ENCODE data around the gene IRAK1BP1. TPM values are rescaled to one million over a fixed set of nuclear protein-coding genes. Genes with fewer than 3 reads are reported as not detected.

Gene IRAK1BP1
- total and polyA plus RNA-seq, 2 donors from 2014 or later = 6.1 to 6.6 TPM

- H3K9me3 ChIP-seq (ENCODE audit: control insufficient read depth in 2 of 3, insufficient read depth in 1 of 3, low read length in 3 of 3) = peaks cover 0 to 11% (median 2%) of the 10 kb centered on the region in 3 donors
- no peaks in the 10 kb centered on the region for H3K27me3 ChIP-seq (ENCODE audit: control insufficient read depth, insufficient read depth, low read length)
- no peak for TF ChIP-seq CTCF (IDR thresholded peaks at IDR 0.05; ENCODE audit: borderline replicate concordance, extremely low read depth, insufficient read depth)
- peaks cover 12 to 42% (median 14%) of the 10 kb centered on the region in 3 donors for H3K36me3 ChIP-seq (ENCODE audit: control insufficient read depth in 2 of 3, insufficient read depth in 3 of 3, low read length in 3 of 3)
- DNase-seq (no peak), FAIRE-seq (no peak)
- no peaks in the 10 kb centered on the region for H3K4me1 ChIP-seq (ENCODE audit: control insufficient read depth in 2 of 3, insufficient read depth in 2 of 3, low read depth in 1 of 3, low read length in 3 of 3)
- no peak overlapping the region for H3K4me3 ChIP-seq (ENCODE audit: low read length in 3 of 3)
- no peak overlapping the region for H3K27ac ChIP-seq (ENCODE audit: low read depth in 2 of 2, low read length in 2 of 2)
- no peak overlapping the region for H3K9ac ChIP-seq (ENCODE audit: low read length in 3 of 3)
- intact Hi-C loops (cut with DNase I) = no loop called here
These were observed 80.6 kb downstream of the IRAK1BP1 start for GRCh38 chr6:78947962-78948361.

- no peak for FAIRE-seq
- H3K36me3 ChIP-seq (ENCODE audit: control insufficient read depth in 2 of 3, insufficient read depth in 3 of 3, low read length in 3 of 3) = peaks cover 12 to 47% (median 14%) of the 10 kb centered on the region in 3 donors
- no peaks in the 10 kb centered on the region for H3K27me3 ChIP-seq (ENCODE audit: control insufficient read depth, insufficient read depth, low read length)
- no peak for TF ChIP-seq CTCF (IDR thresholded peaks at IDR 0.05; ENCODE audit: borderline replicate concordance, extremely low read depth, insufficient read depth)
- no peak overlapping the region for H3K27ac ChIP-seq (ENCODE audit: low read depth in 2 of 2, low read length in 2 of 2)
- H3K9me3 ChIP-seq (ENCODE audit: control insufficient read depth in 2 of 3, insufficient read depth in 1 of 3, low read length in 3 of 3) = peaks cover 0 to 11% (median 2%) of the 10 kb centered on the region in 3 donors
- DNase-seq = no peak
- no peak overlapping the region for H3K4me3 ChIP-seq (ENCODE audit: low read length in 3 of 3)
- no peaks in the 10 kb centered on the region for H3K4me1 ChIP-seq (ENCODE audit: control insufficient read depth in 2 of 3, insufficient read depth in 2 of 3, low read depth in 1 of 3, low read length in 3 of 3)
- H3K9ac ChIP-seq (ENCODE audit: low read length in 3 of 3) = no peak overlapping the region
- intact Hi-C loops (cut with DNase I) = no loop called here
These were observed 81.4 kb downstream of the IRAK1BP1 start for GRCh38 chr6:78948785-78949184.

DNA sequence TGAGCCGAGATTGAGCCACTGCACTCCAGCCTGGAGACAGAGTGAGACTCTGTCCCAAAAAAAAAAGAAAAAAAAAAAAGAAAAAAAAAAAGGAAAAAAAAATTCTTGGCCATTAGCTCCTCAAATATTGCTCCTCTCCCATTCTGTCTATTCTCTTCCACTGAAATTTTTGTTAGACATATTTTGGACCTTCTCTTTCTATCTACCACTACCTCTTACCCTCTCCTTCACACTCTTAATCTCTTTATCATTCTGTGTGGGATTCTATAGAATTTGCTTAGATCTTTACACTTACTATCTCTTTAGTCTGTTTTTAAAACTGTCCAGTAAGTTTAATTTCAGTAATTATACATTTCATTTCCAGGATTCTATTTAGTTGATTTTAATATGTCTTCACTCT, 85.0 kb downstream of the IRAK1BP1 start:
- no peak overlapping the region for H3K9ac ChIP-seq (ENCODE audit: low read length in 3 of 3)
- H3K27me3 ChIP-seq (ENCODE audit: control insufficient read depth, insufficient read depth, low read length) = no peaks in the 10 kb centered on the region
- H3K9me3 ChIP-seq (ENCODE audit: control insufficient read depth in 2 of 3, insufficient read depth in 1 of 3, low read length in 3 of 3) = peaks cover 0 to 11% (median 2%) of the 10 kb centered on the region in 3 donors
- H3K27ac ChIP-seq (ENCODE audit: low read depth in 2 of 2, low read length in 2 of 2) = no peak overlapping the region
- no peaks in the 10 kb centered on the region for H3K4me1 ChIP-seq (ENCODE audit: control insufficient read depth in 2 of 3, insufficient read depth in 2 of 3, low read depth in 1 of 3, low read length in 3 of 3)
- H3K4me3 ChIP-seq (ENCODE audit: low read length in 3 of 3) = no peak overlapping the region
- DNase-seq (no peak), FAIRE-seq (no peak)
- peaks cover 7 to 37% (median 10%) of the 10 kb centered on the region in 3 donors for H3K36me3 ChIP-seq (ENCODE audit: control insufficient read depth in 2 of 3, insufficient read depth in 3 of 3, low read length in 3 of 3)
- TF ChIP-seq CTCF (IDR thresholded peaks at IDR 0.05; ENCODE audit: borderline replicate concordance, extremely low read depth, insufficient read depth) = no peak
- intact Hi-C loops (cut with DNase I) = no loop called here

Other genes starting within 250 kb of the IRAK1BP1 start
- 30.6 TPM for gene PHIP, start 210.7 kb downstream of the IRAK1BP1 start, total RNA-seq
- gene PHIP, start 210.7 kb downstream of the IRAK1BP1 start, polyA plus RNA-seq (ENCODE audit: insufficient read depth, low read depth, low replicate concordance) = 4.8 TPM